Measurements from ENCODE around the gene NUTF2.
"Not testable (repeated sequence)": the region's sequence is repeated elsewhere in the genome, so short reads cannot be mapped to it uniquely, and the experiment has no call there.

Gene NUTF2

GRCh38 chr16:67846320-67847063 lies at the start of gene NUTF2:
Gene NUTF2 (plus strand): TSS chr16:67846933. CDS start chr16:67865131, 18,198 bp downstream.
- peak; percentile 92 to 93 for DNase-seq

DNA sequence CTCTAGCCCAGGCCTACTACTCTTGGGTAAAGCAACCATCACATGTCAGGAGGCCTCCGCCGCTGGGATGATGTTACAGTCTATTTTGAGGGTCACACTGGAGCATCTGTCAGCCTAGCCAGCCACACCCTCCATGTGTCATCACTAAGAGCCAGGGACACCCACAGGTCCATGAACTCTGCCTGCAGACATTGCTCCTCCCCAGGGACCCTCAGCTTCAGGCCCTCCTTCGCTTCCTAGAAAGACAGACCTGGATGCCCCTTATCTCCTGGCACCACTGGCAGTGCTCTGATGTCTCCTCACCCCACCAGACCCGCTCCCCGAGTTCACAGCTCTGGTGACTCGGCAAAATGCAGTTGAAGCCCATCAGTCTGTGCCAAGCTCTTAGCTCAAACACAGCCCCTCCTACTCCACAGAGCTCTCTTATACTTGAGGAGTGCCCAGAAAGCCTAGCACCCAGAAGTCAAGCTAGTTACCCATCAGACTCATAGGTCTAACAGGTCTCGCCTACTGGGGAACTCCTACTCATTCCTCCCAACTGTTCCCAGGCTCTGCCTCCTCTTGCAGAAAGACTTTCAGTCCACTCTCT lies 46.3 kb upstream of the NUTF2 start:
- DNase-seq, result no peak

GRCh38 chr16:67801241-67801640 lies 45.5 kb upstream of the NUTF2 start:
- no peak for DNase-seq

GRCh38 chr16:67801883-67802282 lies 44.9 kb upstream of the NUTF2 start:
- no peak for DNase-seq

DNA sequence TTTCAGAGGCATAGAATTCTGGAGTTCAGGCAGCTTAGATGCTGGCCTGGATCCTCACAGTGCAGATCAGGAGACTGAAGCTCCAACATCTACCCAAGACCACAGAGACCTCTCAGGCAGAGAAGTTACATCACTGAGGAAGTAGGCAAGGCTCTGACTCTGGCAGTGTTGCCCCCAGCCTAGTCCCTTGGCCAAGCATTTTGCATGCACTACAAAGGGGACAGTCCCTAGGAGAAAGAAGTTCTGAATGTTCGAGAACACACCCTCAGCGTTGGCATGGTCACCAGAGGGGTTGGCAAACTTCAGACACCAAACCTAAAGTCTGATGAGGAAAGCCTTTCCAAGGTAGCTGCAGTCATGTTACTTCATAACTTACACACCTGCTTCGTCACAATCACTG lies 42.8 kb upstream of the NUTF2 start:
- DNase-seq, result peak; percentile 38 to 43

DNA sequence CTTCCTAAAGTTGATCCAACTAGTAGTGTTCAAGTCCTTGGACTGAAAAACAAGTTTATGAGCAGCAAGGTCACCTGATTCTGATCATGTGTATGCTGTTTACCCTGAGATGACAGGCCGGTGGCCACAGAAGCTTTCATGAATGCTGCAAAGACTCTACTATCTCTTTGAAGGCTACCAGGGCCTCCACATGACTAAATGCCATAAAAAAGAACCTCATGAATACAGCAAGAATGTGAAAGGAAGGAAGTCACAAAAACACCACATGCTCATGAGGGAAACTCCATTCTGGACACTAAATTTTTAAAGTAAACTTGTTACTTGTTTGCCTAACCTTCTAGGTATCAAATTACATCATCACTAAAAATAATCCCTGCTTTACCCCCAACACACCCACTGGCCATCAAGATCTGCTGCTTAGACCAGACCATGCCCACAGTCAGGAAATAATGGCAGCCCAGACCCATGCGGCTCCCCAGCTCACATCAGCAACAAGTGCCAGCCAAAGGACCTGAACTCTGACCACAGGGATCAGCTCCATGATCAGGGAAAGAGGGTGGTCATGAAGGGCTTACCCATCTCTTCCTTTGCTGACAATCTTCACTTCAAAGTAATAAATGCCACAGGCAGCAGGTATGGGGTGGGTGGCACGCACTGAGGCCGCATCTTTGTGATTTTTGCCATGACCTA lies 41.7 kb upstream of the NUTF2 start:
- no peak for DNase-seq

DNA sequence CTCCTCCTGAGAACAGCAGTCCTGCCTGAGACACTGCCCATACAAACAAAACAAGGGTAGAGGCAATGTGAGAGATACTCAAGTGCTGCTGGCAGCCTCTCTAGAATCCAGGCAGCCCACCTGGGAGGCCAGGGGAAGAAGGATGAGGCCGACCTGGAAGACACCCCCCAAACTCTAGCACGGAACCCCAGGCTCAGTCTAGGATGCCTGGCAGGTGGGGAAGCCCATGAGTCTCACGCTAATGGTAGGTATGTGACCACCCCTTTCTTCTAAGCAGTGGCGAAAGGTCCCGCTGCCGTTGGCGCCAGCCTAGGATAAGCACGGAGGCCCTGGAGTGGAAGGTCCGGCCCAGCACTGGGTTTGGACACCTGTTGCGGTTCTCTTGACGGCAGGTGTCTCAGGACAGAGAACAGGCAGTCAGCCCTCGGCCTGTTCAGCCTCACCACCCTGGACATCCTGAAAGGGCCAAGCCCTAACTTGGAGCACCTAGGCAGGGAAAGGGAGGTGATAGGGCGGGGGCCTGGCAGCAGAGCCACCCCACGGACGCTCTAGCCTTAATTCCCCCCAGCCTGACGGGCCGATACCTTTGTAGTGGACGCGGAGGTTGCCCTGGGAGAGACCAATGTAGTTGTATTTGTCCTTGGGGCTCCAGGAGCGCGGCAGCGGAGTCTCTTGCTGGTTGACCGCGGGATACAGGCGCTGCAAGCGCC lies 40.9 kb upstream of the NUTF2 start:
- no peak for DNase-seq

DNA sequence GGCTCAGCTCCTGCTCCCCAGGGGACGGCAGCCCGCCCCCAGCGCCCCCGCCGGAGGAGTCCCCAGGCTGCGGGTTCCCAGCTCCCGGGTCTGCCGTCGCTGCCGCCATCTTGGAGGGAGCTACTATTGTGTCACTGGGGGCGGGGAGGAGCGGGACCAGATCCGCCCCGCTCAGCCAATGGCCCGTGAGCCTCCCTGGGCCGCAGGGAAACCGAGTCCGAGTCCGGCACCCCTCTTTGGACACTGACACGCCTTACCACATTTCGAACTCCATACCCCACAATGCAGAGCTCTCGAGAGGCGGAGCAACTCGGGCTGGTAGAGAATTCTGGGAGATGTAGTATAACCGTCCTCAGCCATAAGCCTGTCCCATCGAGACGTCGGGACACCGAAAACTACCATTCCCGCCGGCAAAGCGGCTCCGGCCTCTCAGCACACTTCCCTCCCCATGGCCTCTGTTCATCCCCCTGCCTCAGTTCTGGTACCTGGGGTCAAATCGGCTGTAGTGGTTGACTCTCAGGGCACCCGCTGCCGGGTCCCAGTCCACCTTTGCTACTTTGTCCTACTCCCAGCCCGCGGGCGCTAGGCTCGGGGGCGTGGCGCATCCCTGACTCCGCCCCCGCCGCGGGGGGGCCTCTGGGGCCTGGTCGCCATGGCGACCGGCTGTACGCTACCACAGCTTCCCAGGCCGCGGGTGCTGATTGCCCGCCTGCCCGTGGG lies 40.1 kb upstream of the NUTF2 start, which contains the start of the genes RANBP10 and TSNAXIP1:
RANBP10 (minus strand) TSS at position 133 of the 720 bp plus-strand sequence; CDS start at position 109, 24 bp downstream.
TSNAXIP1 (plus strand) TSS at position 462 of the 720 bp plus-strand sequence. CDS start 261 bp downstream, outside the sequence.
- peak; percentile 99 to 100 for DNase-seq

GRCh38 chr16:67807148-67807682 lies 39.5 kb upstream of the NUTF2 start:
- DNase-seq, result no peak

- no peak for DNase-seq
These were observed 34.8 kb upstream of the NUTF2 start for GRCh38 chr16:67811899-67812298.

DNA sequence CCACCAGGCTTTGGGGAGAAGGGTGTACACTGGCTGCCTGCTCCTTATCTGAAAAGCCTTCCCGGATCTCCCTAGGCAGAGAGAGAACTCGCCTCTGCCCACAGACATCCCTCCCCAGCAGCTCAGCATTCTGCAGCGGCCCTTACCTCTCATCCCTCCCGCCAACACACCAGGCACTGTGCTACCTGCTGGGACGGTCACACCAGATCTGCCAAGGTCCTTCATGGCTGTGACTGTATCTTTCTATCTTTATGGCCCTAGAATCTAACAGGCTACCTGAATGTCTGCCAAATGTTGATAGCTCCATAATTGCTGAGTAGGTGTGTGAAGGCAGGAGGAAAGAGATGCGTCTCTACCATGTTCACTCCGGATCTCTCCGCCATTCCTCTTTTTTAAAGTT lies 32.2 kb upstream of the NUTF2 start:
- no peak for DNase-seq

DNA sequence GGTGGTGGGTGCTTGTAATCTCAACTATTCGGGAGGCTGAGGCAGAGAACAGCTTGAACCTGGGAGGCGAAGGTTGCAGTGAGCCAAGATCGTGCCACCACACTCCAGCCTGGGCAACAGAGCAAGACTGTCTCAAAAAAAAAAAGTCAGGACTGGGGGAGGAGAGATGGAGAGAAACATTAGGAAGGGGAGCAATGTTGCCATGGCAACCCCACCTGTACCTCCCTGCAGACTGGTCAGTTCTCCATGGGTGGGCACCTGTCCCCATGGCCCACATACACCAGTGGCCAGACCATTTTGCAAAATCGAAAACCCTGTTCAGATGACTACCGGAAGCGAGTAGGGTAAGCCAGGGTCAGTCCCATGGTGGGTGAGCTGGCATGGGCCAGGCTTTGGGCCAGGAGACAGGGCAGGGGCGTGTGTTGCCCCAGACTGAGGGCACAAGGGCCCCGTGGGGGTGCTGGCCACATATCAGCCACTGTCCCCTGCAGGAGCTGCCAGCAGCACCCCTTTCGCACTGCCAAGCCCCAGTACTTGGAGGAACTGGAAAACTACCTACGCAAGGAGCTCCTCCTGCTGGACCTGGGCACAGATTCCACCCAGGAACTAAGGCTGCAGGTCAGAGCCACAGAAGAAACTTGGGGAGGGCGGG lies 26.0 kb upstream of the NUTF2 start:
- no peak for DNase-seq

GRCh38 chr16:67822511-67822910 lies 24.2 kb upstream of the NUTF2 start:
- no peak for DNase-seq

DNA sequence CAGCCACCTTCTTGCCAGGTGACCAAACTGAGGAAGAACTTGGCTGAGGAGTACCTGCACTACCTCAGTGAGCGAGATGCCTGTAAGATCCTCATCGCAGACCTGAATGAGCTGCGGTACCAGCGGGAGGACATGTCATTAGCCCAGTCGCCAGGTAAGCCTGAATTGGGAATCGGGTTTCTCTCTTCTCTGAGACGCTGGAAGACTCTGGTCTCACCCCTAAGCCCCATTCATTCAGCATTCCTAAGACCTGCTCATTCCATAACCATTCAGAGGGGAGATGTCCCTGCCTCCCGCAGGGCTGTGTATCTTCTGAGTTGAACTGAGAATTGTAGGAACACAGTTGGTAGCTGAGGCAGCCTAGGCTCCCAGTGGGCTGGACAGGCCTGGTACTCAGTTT lies 21.6 kb upstream of the NUTF2 start:
- DNase-seq, result no peak

DNA sequence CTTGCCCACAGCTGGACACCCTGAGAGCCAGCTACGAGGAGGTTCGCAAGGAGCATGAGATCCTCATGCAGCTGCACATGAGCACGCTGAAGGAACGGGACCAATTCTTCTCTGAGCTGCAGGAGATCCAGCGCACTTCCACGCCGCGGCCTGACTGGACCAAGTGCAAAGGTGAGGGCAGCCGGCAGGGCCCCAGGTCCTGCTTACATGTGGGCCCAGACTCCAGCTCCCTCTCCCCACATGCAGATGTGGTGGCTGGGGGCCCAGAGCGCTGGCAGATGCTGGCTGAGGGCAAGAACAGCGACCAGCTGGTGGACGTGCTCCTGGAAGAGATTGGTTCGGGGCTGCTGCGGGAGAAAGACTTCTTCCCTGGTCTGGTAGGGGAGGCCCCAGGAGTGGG lies 20.8 kb upstream of the NUTF2 start:
- DNase-seq, result no peak

- DNase-seq, result no peak
These were observed 18.1 kb upstream of the NUTF2 start for GRCh38 chr16:67828651-67829050.

- DNase-seq, result peak in 1 of 2 experiments; percentile 20
These were observed 13.7 kb upstream of the NUTF2 start for GRCh38 chr16:67833030-67833414.

GRCh38 chr16:67833415-67834241 lies 13.1 kb upstream of the NUTF2 start:
- DNase-seq, result peak; percentile 86 to 94

GRCh38 chr16:67834242-67834614 lies 12.5 kb upstream of the NUTF2 start:
- no peak for DNase-seq

DNA sequence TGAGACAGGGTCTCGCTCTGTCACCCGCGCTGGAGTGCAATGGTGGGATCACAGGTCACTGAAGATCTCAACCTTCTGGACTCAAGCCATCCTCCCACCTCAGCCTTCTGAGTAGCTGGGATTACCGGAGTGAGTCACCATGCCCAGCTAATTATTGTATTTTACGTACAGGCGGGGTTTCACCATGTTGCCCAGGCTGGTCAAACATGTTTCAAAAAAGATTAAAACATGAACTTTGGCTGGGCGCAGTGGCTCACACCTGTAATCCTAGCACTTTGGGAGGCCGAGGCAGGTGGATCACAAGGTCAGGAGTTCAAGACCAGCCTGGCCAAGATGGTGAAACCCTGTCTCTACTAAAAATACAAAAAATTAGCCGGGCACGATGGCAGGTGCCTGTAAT lies 9.5 kb upstream of the NUTF2 start:
- DNase-seq, result not testable (repeated sequence)

DNA sequence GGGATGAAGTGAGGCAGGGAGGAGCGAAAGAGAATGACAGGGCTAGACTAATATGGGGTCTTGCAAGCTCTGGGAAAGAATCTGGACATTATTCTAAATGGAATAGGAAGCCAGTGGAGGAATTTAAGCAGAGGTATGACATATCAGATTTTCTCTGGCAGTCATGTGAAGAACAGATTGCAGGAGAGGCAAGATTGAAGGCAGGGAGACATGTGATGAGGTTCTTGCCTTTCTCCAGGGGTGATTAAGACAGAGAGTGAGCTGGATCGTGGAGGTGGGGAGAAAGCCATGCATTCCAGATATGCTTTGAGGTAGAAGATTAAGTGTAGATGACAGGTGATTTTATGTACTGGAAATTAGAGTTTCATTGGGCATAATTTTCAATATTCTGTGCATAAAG lies 8.9 kb upstream of the NUTF2 start:
- DNase-seq, result no peak
